Osteocyte (in vitro differentiated cells): Measurements from ENCODE around the gene SERPINA12. TPM values are rescaled to one million over a fixed set of nuclear protein-coding genes. Genes with fewer than 3 reads are reported as not detected.

ENCODE experiments used
- DNase-seq: peaks from one replicate; pipeline ENCODE4 v3.0.0; 2021; ENCODE audit warnings: mixed read lengths; ENCODE audit not compliant: unreplicated experiment; ENCODE audit errors: extremely low spot score
- H3K27ac Mint-ChIP-seq: one replicate; pipeline ENCODE4 v1.8.0; 2021; ENCODE audit warnings: mild to moderate bottlenecking, mixed read lengths; ENCODE audit not compliant: unreplicated experiment
- H3K27me3 Mint-ChIP-seq: one replicate; pipeline ENCODE4 v1.8.0; 2021; ENCODE audit warnings: mixed read lengths; ENCODE audit not compliant: unreplicated experiment
- H3K36me3 Mint-ChIP-seq: one replicate; pipeline ENCODE4 v1.8.0; 2021; ENCODE audit warnings: mixed read lengths; ENCODE audit not compliant: unreplicated experiment
- H3K4me1 Mint-ChIP-seq: one replicate; pipeline ENCODE4 v1.8.0; 2021; ENCODE audit warnings: mixed read lengths; ENCODE audit not compliant: unreplicated experiment
- H3K4me3 Mint-ChIP-seq: one replicate; pipeline ENCODE4 v1.8.0; 2021; ENCODE audit warnings: mild to moderate bottlenecking, moderate library complexity, mixed read lengths; ENCODE audit not compliant: unreplicated experiment
- H3K9me3 Mint-ChIP-seq: one replicate; pipeline ENCODE4 v1.8.0; 2021; ENCODE audit warnings: mixed read lengths; ENCODE audit not compliant: unreplicated experiment
- total RNA-seq: library from RNA; stranded (reverse); gene quantifications from 2 replicates; pipeline ENCODE4 v1.2.1, GENCODE V29; 2021
- TF ChIP-seq, protein P1 (sequence below): fragments of 200-600 bp; sonication (generic); IDR thresholded peaks from 2 replicates; pipeline ENCODE4 v1.5.0; 2021; ENCODE audit warnings: antibody characterized with exemption, mild to moderate bottlenecking, moderate library complexity

The SERPINA12 gene
- total RNA-seq, 1 donor from 2014 or later: not detected

GRCh38 chr14:94545131-94545841, 36.0 kb upstream of the SERPINA12 start:
- Mint-ChIP-seq H3K4me3 (no peak overlapping the region), H3K27ac (no peak overlapping the region), H3K9me3 (peaks cover 11% of the 10 kb centered on the region), H3K27me3 (no peaks in the 10 kb centered on the region), H3K4me1 (peaks cover 7% of the 10 kb centered on the region), H3K36me3 (no peaks in the 10 kb centered on the region)
- TF ChIP-seq, protein P1, sequence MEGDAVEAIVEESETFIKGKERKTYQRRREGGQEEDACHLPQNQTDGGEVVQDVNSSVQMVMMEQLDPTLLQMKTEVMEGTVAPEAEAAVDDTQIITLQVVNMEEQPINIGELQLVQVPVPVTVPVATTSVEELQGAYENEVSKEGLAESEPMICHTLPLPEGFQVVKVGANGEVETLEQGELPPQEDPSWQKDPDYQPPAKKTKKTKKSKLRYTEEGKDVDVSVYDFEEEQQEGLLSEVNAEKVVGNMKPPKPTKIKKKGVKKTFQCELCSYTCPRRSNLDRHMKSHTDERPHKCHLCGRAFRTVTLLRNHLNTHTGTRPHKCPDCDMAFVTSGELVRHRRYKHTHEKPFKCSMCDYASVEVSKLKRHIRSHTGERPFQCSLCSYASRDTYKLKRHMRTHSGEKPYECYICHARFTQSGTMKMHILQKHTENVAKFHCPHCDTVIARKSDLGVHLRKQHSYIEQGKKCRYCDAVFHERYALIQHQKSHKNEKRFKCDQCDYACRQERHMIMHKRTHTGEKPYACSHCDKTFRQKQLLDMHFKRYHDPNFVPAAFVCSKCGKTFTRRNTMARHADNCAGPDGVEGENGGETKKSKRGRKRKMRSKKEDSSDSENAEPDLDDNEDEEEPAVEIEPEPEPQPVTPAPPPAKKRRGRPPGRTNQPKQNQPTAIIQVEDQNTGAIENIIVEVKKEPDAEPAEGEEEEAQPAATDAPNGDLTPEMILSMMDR: no peak
- DNase-seq: peak; percentile 79

GRCh38 chr14:94544726-94545125, 35.5 kb upstream of the SERPINA12 start:
- Mint-ChIP-seq H3K27me3 (no peaks in the 10 kb centered on the region), H3K9me3 (peaks cover 11% of the 10 kb centered on the region), H3K4me3 (no peak overlapping the region), H3K4me1 (peaks cover 12% of the 10 kb centered on the region), H3K27ac (no peak overlapping the region), H3K36me3 (no peaks in the 10 kb centered on the region)
- TF ChIP-seq, protein P1: no peak
- DNase-seq: peak; percentile 46

GRCh38 chr14:94543449-94544124, 34.3 kb upstream of the SERPINA12 start:
- Mint-ChIP-seq H3K4me3 (no peak overlapping the region), H3K4me1 (peaks cover 14% of the 10 kb centered on the region), H3K27me3 (no peaks in the 10 kb centered on the region), H3K36me3 (no peaks in the 10 kb centered on the region), H3K9me3 (peaks cover 11% of the 10 kb centered on the region), H3K27ac (no peak overlapping the region)
- DNase-seq: peak; percentile 83
- TF ChIP-seq, protein P1: no peak

GRCh38 chr14:94542811-94543440, 33.7 kb upstream of the SERPINA12 start:
- peaks cover 11% of the 10 kb centered on the region for H3K9me3 Mint-ChIP-seq

More at GRCh38 chr14:94542811-94543440, 33.7 kb upstream of the SERPINA12 start:
- TF ChIP-seq, protein P1: no peak
- no peaks in the 10 kb centered on the region for H3K27me3 Mint-ChIP-seq
- no peak overlapping the region for H3K4me3 Mint-ChIP-seq
- no peak overlapping the region for H3K27ac Mint-ChIP-seq
- H3K4me1 Mint-ChIP-seq: peaks cover 14% of the 10 kb centered on the region
- no peaks in the 10 kb centered on the region for H3K36me3 Mint-ChIP-seq
- DNase-seq: peak; percentile 78
